ENCODE data around the gene USE1. TPM values are rescaled to one million over a fixed set of nuclear protein-coding genes. Genes with fewer than 3 reads are reported as not detected.

Gene USE1
- total and polyA plus RNA-seq, 9 of the 15 experiments (the other 6 are each of a cell fraction or from before 2014, with no cell fraction given): 17.3 to 52.4 (median 34.0) TPM

DNA sequence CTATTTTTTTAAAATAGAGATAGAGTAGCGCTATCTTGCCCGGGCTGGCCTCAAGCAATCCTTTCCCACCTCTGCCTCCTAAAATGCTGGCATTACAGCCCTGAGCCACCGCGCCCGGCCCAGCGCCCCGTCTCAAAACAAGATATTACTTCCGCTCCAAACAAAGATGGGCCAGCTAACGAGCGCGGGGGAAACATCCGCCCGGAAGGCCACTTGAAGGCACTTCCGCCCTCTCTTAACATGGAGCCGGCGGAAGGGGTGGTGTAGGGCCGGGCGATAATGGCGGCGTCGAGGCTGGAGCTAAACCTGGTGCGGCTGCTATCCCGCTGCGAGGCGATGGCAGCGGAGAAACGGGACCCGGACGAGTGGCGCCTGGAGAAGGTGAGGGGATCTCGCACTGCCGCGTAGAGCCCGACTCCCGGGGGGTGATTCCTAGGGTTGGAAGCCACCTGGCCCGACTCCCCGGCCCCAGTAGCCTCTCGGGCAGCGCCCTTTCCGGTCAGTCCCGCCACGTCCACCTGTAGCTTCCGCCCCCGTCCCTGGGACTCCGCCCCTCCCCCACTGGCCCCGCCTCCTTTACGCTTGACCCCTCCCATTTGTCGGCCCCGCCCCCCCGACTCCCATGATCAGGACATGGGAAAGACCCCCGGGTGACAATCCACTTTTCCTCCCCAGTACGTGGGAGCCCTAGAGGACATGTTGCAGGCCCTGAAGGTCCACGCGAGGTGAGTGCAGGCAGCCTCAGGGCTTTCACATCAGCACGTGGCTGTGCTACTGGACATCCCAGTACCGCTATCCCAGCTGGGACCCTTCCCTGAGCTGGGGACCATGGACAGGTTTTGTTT, at the start of gene USE1 (continued):
- 0 out of 2 replicates have a peak, but pooled peaks have one; percentile 11 for TF ChIP-seq ZNF431 (CRISPR knock-in tag; IDR thresholded peaks at IDR 0.05)
- TF ChIP-seq EWSR1 (IDR thresholded peaks at IDR 0.05; ENCODE audit: borderline replicate concordance, low read depth, partially characterized antibody): no peak
- TF ChIP-seq, protein P1, sequence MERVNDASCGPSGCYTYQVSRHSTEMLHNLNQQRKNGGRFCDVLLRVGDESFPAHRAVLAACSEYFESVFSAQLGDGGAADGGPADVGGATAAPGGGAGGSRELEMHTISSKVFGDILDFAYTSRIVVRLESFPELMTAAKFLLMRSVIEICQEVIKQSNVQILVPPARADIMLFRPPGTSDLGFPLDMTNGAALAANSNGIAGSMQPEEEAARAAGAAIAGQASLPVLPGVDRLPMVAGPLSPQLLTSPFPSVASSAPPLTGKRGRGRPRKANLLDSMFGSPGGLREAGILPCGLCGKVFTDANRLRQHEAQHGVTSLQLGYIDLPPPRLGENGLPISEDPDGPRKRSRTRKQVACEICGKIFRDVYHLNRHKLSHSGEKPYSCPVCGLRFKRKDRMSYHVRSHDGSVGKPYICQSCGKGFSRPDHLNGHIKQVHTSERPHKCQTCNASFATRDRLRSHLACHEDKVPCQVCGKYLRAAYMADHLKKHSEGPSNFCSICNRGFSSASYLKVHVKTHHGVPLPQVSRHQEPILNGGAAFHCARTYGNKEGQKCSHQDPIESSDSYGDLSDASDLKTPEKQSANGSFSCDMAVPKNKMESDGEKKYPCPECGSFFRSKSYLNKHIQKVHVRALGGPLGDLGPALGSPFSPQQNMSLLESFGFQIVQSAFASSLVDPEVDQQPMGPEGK (CRISPR knock-in tag; IDR thresholded peaks at IDR 0.05; ENCODE audit: borderline replicate concordance): no peak
- TF ChIP-seq MCM3 (IDR thresholded peaks at IDR 0.05): no peak
- peak; percentile 98 for TF ChIP-seq TAF9B (IDR thresholded peaks at IDR 0.05; ENCODE audit: partially characterized antibody)
- TF ChIP-seq CBX3 (IDR thresholded peaks at IDR 0.05; ENCODE audit: borderline replicate concordance in 1 of 2, low read length in 2 of 2): peak in 1 of 2 experiments; percentile 75; a peak in 1 of 3 replicates
- TF ChIP-seq POU5F1 (IDR thresholded peaks at IDR 0.05; ENCODE audit: borderline replicate concordance, low read depth, low read length, partially characterized antibody): peak; percentile 48
- TF ChIP-seq CBFA2T2 (conservative IDR thresholded peaks at IDR 0.05): no peak
- TF ChIP-seq ZKSCAN8 (CRISPR knock-in tag; IDR thresholded peaks at IDR 0.05): no peak
- TF ChIP-seq SREBF2 (CRISPR knock-in tag; IDR thresholded peaks at IDR 0.05): 0 out of 2 replicates have a peak, but pooled peaks have one; percentile 58
- TF ChIP-seq DACH1 (IDR thresholded peaks at IDR 0.05; ENCODE audit: partially characterized antibody): peak; percentile 4
- no peak for TF ChIP-seq NFATC3 (IDR thresholded peaks at IDR 0.05)
- TF ChIP-seq ZBTB43 (CRISPR knock-in tag; IDR thresholded peaks at IDR 0.05): no peak; the same call in 1 of the 2 replicates
- TF ChIP-seq ZFP36 (IDR thresholded peaks at IDR 0.05; ENCODE audit: low read depth, low read length, partially characterized antibody): no peak
- peak in 1 of 2 experiments; percentile 90; a peak in 2 of 4 replicates for TF ChIP-seq HDAC1 (IDR thresholded peaks at IDR 0.05)
- no peak for TF ChIP-seq CREB1 (IDR thresholded peaks at IDR 0.05)
- TF ChIP-seq CREB1 (CRISPR knock-in tag; IDR thresholded peaks at IDR 0.05): peak; percentile 28; the same call in 1 of the 2 replicates
- peak; percentile 86; the same call in 1 of the 2 replicates for TF ChIP-seq POLR2AphosphoS2 (IDR thresholded peaks at IDR 0.05; ENCODE audit: low read length)
- no peak for TF ChIP-seq ZNF77 (CRISPR knock-in tag; IDR thresholded peaks at IDR 0.05)
- TF ChIP-seq, protein P2, sequence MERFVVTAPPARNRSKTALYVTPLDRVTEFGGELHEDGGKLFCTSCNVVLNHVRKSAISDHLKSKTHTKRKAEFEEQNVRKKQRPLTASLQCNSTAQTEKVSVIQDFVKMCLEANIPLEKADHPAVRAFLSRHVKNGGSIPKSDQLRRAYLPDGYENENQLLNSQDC (CRISPR knock-in tag; IDR thresholded peaks at IDR 0.05): no peak
- TF ChIP-seq ZNF696 (CRISPR knock-in tag; conservative IDR thresholded peaks at IDR 0.05): no peak
- TF ChIP-seq ETV1 (tag; conservative IDR thresholded peaks at IDR 0.05; ENCODE audit: low read depth): peak; percentile 99
- no peak for TF ChIP-seq KLF10 (CRISPR knock-in tag; IDR thresholded peaks at IDR 0.05)
- 0 out of 4 replicates have a peak, but pooled peaks of 1 of the 2 experiments have one; percentile 55 for TF ChIP-seq NONO (IDR thresholded peaks at IDR 0.05; ENCODE audit: low read depth in 2 of 2, low read length in 1 of 2)
- TF ChIP-seq EZH2 (IDR thresholded peaks at IDR 0.05; ENCODE audit: borderline replicate concordance, low read depth, low read length): no peak
- no peak for TF ChIP-seq PYGO2 (tag; IDR thresholded peaks at IDR 0.05)
- no peak for TF ChIP-seq ZKSCAN1 (IDR thresholded peaks at IDR 0.05; ENCODE audit: low read depth, low read length)

Measured in K562 (cell line).